CD4-positive, alpha-beta T cell (primary cell): ENCODE data around the gene SNCG. TPM values are rescaled to one million over a fixed set of nuclear protein-coding genes. Genes with fewer than 3 reads are reported as not detected.

Experiments used
- ATAC-seq: fragments of 200-7000 bp; cut with Tn5 transposase; one replicate; pipeline ENCODE4 v1.10.0; 2022; ENCODE audit warnings: mild to moderate bottlenecking; ENCODE audit not compliant: poor library complexity
- CTCF ChIA-PET: fragments of 350-600 bp; sonication (Branson Sonifier 250); formaldehyde crosslinking; loops from one replicate; lab custom pipeline; 2021; ENCODE audit warnings: antibody characterized with exemption, inconsistent platforms; lab: Charles Lee
- POLR2A ChIA-PET: fragments of 350-600 bp; sonication (Branson Sonifier 250); formaldehyde crosslinking; loops from one replicate; lab custom pipeline; 2021; ENCODE audit warnings: antibody characterized with exemption, inconsistent platforms; lab: Charles Lee
- DNase-seq, 14 experiments: peaks; one replicate each; pipeline ENCODE4 v3.0.0-alpha.2; 2013 to 2020; ENCODE audit warnings: mixed read lengths in 2 of 14
- H3K27ac ChIP-seq, 2 donors: one replicate each; pipeline versions ENCODE4 v1.5.1 to v1.7.0; 2013; ENCODE audit warnings: low read length in 2 of 2, low read depth in 1 of 2, mild to moderate bottlenecking in 1 of 2
- H3K27me3 ChIP-seq, 2 experiments: 1 replicate in 1 of 2; 2 replicates in 1 of 2; pipeline versions ENCODE4 v1.6.1 to v1.7.0; 2013; ENCODE audit warnings: low read length in 2 of 2, control low read depth in 1 of 2, mild to moderate bottlenecking in 1 of 2, moderate library complexity in 1 of 2; ENCODE audit not compliant: insufficient read depth in 2 of 2, control insufficient read depth in 1 of 2
- H3K36me3 ChIP-seq: one replicate; pipeline ENCODE4 v1.6.1; 2013; ENCODE audit warnings: low read length, control low read depth; ENCODE audit not compliant: insufficient read depth
- H3K4me1 ChIP-seq: one replicate; pipeline ENCODE4 v1.6.1; 2013; ENCODE audit warnings: low read length, control low read depth; ENCODE audit not compliant: insufficient read depth
- H3K4me3 ChIP-seq: one replicate; pipeline ENCODE4 v1.5.1; 2013; ENCODE audit warnings: mild to moderate bottlenecking, low read length, moderate library complexity
- H3K9me3 ChIP-seq, 2 experiments: 1 replicate in 1 of 2; 2 replicates in 1 of 2; pipeline versions ENCODE4 v1.6.1 to v1.7.0; 2013; ENCODE audit warnings: low read length in 2 of 2, mild to moderate bottlenecking in 2 of 2, control low read depth in 1 of 2, moderate library complexity in 1 of 2; ENCODE audit not compliant: control insufficient read depth in 1 of 2, insufficient read depth in 1 of 2
- H3K27ac Mint-ChIP-seq: one replicate; pipeline ENCODE4 v1.8.0; 2020; ENCODE audit warnings: mixed read lengths
- H3K27me3 Mint-ChIP-seq: one replicate; pipeline ENCODE4 v1.8.0; 2021; ENCODE audit warnings: mixed read lengths
- H3K36me3 Mint-ChIP-seq: one replicate; pipeline ENCODE4 v1.8.0; 2021; ENCODE audit warnings: low read depth, mixed read lengths
- H3K4me1 Mint-ChIP-seq: one replicate; pipeline ENCODE4 v1.8.0; 2021; ENCODE audit warnings: low read depth, mixed read lengths
- H3K4me3 Mint-ChIP-seq: one replicate; pipeline ENCODE4 v1.8.0; 2020; ENCODE audit warnings: mild to moderate bottlenecking, mixed read lengths
- H3K9me3 Mint-ChIP-seq: one replicate; pipeline ENCODE4 v1.8.0; 2020; ENCODE audit warnings: mixed read lengths
- CTCF ChIP-seq: fragments of 200-600 bp; IDR thresholded peaks from one replicate; pipeline ENCODE4 v1.8.0; 2022; ENCODE audit warnings: antibody characterized with exemption, mild to moderate bottlenecking
- intact Hi-C, 2 experiments: fragments of 100-400 bp; cut with DNase I in 1 of 2; cut with micrococcal nuclease in 1 of 2; formaldehyde crosslinking; loops; one replicate each; pipeline versions ENCODE4 v1.15.1 to v1.9.0; 2023 to 2025; cut with DNase I, micrococcal nuclease
- total RNA-seq, 174 experiments: library from RNA in 2 of 174; stranded (reverse) in 2 of 174; gene quantifications; one replicate each; pipeline ENCODE4 v1.2.3 and lab custom pipeline; 2021 to 2026

The SNCG gene
- total RNA-seq, 2 experiments from 2014 or later = not detected

- ATAC-seq = no peak
- H3K27ac ChIP-seq = no peak overlapping the region
- H3K4me1 ChIP-seq = peaks cover 43% of the 10 kb centered on the region
- H3K27me3 ChIP-seq = no peaks in the 10 kb centered on the region
- H3K9me3 ChIP-seq = no peaks in the 10 kb centered on the region
- no peak for TF ChIP-seq CTCF
- H3K27ac Mint-ChIP-seq = no peak overlapping the region
- no peaks in the 10 kb centered on the region for H3K36me3 Mint-ChIP-seq
- CTCF ChIA-PET = no interaction called here
- intact Hi-C loops = loop anchor here (10.0 kb wide), 2 partner anchors 278 to 558 kb away; no protein-coding TSS in a partner anchor
- peaks cover 18% of the 10 kb centered on the region for H3K4me1 Mint-ChIP-seq
- H3K27me3 Mint-ChIP-seq = peaks cover 3% of the 10 kb centered on the region
- peak in 1 of 14 experiments; percentile 9 for DNase-seq
- no peak overlapping the region for H3K4me3 Mint-ChIP-seq
- H3K4me3 ChIP-seq = no peak overlapping the region
- no peaks in the 10 kb centered on the region for H3K9me3 Mint-ChIP-seq
- no peaks in the 10 kb centered on the region for H3K36me3 ChIP-seq
- POLR2A ChIA-PET = interaction anchor here (0.7 kb wide), 1 partner anchor 26 kb away, joined by 3 read pairs; no protein-coding TSS in a partner anchor
Observed at GRCh38 chr10:86962981-86963310, 4.5 kb downstream of the SNCG start.

- Mint-ChIP-seq H3K4me3 (no peak overlapping the region), H3K4me1 (peaks cover 18% of the 10 kb centered on the region), H3K27ac (no peak overlapping the region), H3K36me3 (no peaks in the 10 kb centered on the region), H3K9me3 (no peaks in the 10 kb centered on the region), H3K27me3 (peaks cover 3% of the 10 kb centered on the region)
- no peak overlapping the region for H3K4me3 ChIP-seq
- intact Hi-C loops = loop anchor here (10.0 kb wide), 2 partner anchors 279 to 559 kb away; no protein-coding TSS in a partner anchor
- ChIA-PET POLR2A (no interaction called here), CTCF (no interaction called here)
- no peak overlapping the region for H3K27ac ChIP-seq
- DNase-seq = peak in 1 of 14 experiments; percentile 31
- H3K9me3 ChIP-seq = no peaks in the 10 kb centered on the region
- H3K4me1 ChIP-seq = peaks cover 47% of the 10 kb centered on the region
- ATAC-seq = no peak
- no peaks in the 10 kb centered on the region for H3K36me3 ChIP-seq
- no peak for TF ChIP-seq CTCF
- no peaks in the 10 kb centered on the region for H3K27me3 ChIP-seq
Observed at GRCh38 chr10:86963341-86963919, 5.0 kb downstream of the SNCG start.

- H3K36me3 Mint-ChIP-seq = no peaks in the 10 kb centered on the region
- TF ChIP-seq CTCF = no peak
- Histone ChIP-seq H3K27ac (no peak overlapping the region), H3K4me1 (peaks cover 55% of the 10 kb centered on the region), H3K36me3 (no peaks in the 10 kb centered on the region), H3K4me3 (no peak overlapping the region), H3K9me3 (no peaks in the 10 kb centered on the region), H3K27me3 (no peaks in the 10 kb centered on the region)
- peaks cover 23% of the 10 kb centered on the region for H3K4me1 Mint-ChIP-seq
- H3K9me3 Mint-ChIP-seq = no peaks in the 10 kb centered on the region
- DNase-seq (peak in 1 of 14 experiments; percentile 29), ATAC-seq (no peak)
- peaks cover 3% of the 10 kb centered on the region for H3K27me3 Mint-ChIP-seq
- H3K27ac Mint-ChIP-seq = no peak overlapping the region
- no peak overlapping the region for H3K4me3 Mint-ChIP-seq
- POLR2A ChIA-PET = no interaction called here
- intact Hi-C loops = loop anchor here (10.0 kb wide), 2 partner anchors 279 to 559 kb away; no protein-coding TSS in a partner anchor
- CTCF ChIA-PET = no interaction called here
Observed at GRCh38 chr10:86964061-86964846, 5.9 kb downstream of the SNCG start.
